Epithelial cell of esophagus (primary cell): ENCODE results near the gene RAD52.

Experiments
- DNase-seq: peaks from one replicate; pipeline ENCODE4 v3.0.0; 2010; ENCODE audit warnings: low read depth
- H3K4me3 ChIP-seq: 2 replicates; pipeline ENCODE4 v1.5.1; 2011; ENCODE audit warnings: mild to moderate bottlenecking, low read length, control low read depth
- CTCF ChIP-seq: IDR thresholded peaks from 2 replicates; pipeline ENCODE4 v1.5.1; 2011; ENCODE audit warnings: low read depth, mild to moderate bottlenecking, low read length, control low read depth, inconsistent platforms; ENCODE audit not compliant: insufficient read depth; ENCODE audit errors: missing control alignments

Gene RAD52

GRCh38 chr12:879641-880040 is 69.9 kb downstream of the RAD52 start:
- DNase-seq, result peak; percentile 66
- no peak overlapping the region for H3K4me3 ChIP-seq
- no peak for TF ChIP-seq CTCF

GRCh38 chr12:873954-874353 is 75.5 kb downstream of the RAD52 start:
- H3K4me3 ChIP-seq, result no peak overlapping the region
- no peak for TF ChIP-seq CTCF
- peak; percentile 50 for DNase-seq

GRCh38 chr12:870378-870777 is 79.1 kb downstream of the RAD52 start:
- no peak for TF ChIP-seq CTCF
- no peak for DNase-seq

GRCh38 chr12:868722-869121 is 80.8 kb downstream of the RAD52 start:
- TF ChIP-seq CTCF, result no peak
- DNase-seq, result no peak

More at GRCh38 chr12:870378-870777, 79.1 kb downstream of the RAD52 start:
- no peak overlapping the region for H3K4me3 ChIP-seq

GRCh38 chr12:867905-868304 is 81.6 kb downstream of the RAD52 start:
- TF ChIP-seq CTCF, result peak; percentile 8
- no peak for DNase-seq
- no peak overlapping the region for H3K4me3 ChIP-seq

More at GRCh38 chr12:868722-869121, 80.8 kb downstream of the RAD52 start:
- no peak overlapping the region for H3K4me3 ChIP-seq

GRCh38 chr12:865614-866013 is 83.9 kb downstream of the RAD52 start:
- H3K4me3 ChIP-seq, result no peak overlapping the region
- no peak for TF ChIP-seq CTCF
- DNase-seq, result no peak

GRCh38 chr12:863285-863684 is 86.2 kb downstream of the RAD52 start:
- no peak for TF ChIP-seq CTCF

More at GRCh38 chr12:863285-863684, 86.2 kb downstream of the RAD52 start:
- no peak overlapping the region for H3K4me3 ChIP-seq
- no peak for DNase-seq
